Measurements from ENCODE around the gene CREBRF. TPM values are rescaled to one million over a fixed set of nuclear protein-coding genes. Genes with fewer than 3 reads are reported as not detected.

Gene CREBRF
- total and polyA plus RNA-seq, 2 of the 8 experiments (the other 6 are each of a cell fraction or from before 2014, with no cell fraction given): 1.2 to 4.7 TPM

GRCh38 chr5:173144200-173145176 is 88.3 kb downstream of the CREBRF start, which contains the start of gene BNIP1 (continued):
- TF ChIP-seq FOSL1 (IDR thresholded peaks at IDR 0.05; ENCODE audit: insufficient read depth, low read depth, low read length): no peak
- peak; percentile 79 for TF ChIP-seq SP4 (IDR thresholded peaks at IDR 0.05; ENCODE audit: low read length)
- peak; percentile 41; the same call in 1 of the 2 replicates for TF ChIP-seq RXRA (IDR thresholded peaks at IDR 0.05; ENCODE audit: insufficient read depth, low read depth, low read length)
- TF ChIP-seq EGR1 (IDR thresholded peaks at IDR 0.05; ENCODE audit: borderline replicate concordance, low read depth, low read length): peak; percentile 45; the same call in 1 of the 2 replicates
- peak; percentile 71 for TF ChIP-seq TAF1 (IDR thresholded peaks at IDR 0.05; ENCODE audit: low read depth, low read length)
- no peak for TF ChIP-seq ZNF274 (IDR thresholded peaks at IDR 0.05; ENCODE audit: borderline replicate concordance, extremely low read depth, low read length)
- peak; percentile 66 for TF ChIP-seq TAF7 (optimal IDR thresholded peaks at IDR 0.05; ENCODE audit: borderline replicate concordance, low read depth, low read length)
- TF ChIP-seq, protein P1, sequence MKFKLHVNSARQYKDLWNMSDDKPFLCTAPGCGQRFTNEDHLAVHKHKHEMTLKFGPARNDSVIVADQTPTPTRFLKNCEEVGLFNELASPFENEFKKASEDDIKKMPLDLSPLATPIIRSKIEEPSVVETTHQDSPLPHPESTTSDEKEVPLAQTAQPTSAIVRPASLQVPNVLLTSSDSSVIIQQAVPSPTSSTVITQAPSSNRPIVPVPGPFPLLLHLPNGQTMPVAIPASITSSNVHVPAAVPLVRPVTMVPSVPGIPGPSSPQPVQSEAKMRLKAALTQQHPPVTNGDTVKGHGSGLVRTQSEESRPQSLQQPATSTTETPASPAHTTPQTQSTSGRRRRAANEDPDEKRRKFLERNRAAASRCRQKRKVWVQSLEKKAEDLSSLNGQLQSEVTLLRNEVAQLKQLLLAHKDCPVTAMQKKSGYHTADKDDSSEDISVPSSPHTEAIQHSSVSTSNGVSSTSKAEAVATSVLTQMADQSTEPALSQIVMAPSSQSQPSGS (IDR thresholded peaks at IDR 0.05; ENCODE audit: low read length): peak; percentile 73
- TF ChIP-seq KDM1A (IDR thresholded peaks at IDR 0.05; ENCODE audit: borderline replicate concordance, low read length): no peak
- no peak for TF ChIP-seq EZH2 (IDR thresholded peaks at IDR 0.05; ENCODE audit: low read depth, low read length, severe bottlenecking)
- no peak for TF ChIP-seq RFX5 (IDR thresholded peaks at IDR 0.05; ENCODE audit: borderline replicate concordance, low read depth, low read length)
- TF ChIP-seq TEAD4 (IDR thresholded peaks at IDR 0.05; ENCODE audit: low read depth, low read length): peak; percentile 35; the same call in 1 of the 2 replicates

Data from H1 (cell line).